Activated CD8-positive, alpha-beta memory T cell treated with anti-CD3 and anti-CD28 coated beads, Interleukin-2, amount 50 U/mL, for 1 hour (primary cell): Measurements from ENCODE around the gene LATS1.

Experiments used
- DNase-seq: peaks from one replicate; pipeline ENCODE4 v3.0.0-alpha.2; 2020; ENCODE audit errors: extremely low read depth

Gene LATS1

DNA sequence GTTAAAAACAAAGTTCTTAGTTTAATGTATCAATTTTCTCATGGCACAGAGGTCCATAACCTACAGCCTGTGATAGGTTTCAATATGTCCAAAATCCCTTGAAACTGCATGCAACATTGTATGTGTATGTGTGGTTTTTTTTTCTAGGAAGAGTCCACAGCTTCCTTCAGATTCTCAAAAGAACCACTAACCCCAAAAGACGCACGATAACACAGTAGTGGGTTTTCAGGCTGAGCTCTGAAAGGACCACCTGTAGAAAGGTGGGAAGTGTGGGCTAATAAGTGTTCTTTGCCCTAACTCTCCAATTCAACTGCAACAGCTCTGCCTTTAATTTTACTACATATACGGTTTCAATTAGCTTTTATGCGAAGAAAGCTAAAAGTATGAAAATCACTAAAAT, 57.9 kb downstream of the LATS1 start:
- DNase-seq: no peak

- no peak for DNase-seq
Observed at GRCh38 chr6:149657441-149657840, 60.5 kb downstream of the LATS1 start.

- no peak for DNase-seq
Observed at GRCh38 chr6:149651056-149651455, 66.8 kb downstream of the LATS1 start.

DNA sequence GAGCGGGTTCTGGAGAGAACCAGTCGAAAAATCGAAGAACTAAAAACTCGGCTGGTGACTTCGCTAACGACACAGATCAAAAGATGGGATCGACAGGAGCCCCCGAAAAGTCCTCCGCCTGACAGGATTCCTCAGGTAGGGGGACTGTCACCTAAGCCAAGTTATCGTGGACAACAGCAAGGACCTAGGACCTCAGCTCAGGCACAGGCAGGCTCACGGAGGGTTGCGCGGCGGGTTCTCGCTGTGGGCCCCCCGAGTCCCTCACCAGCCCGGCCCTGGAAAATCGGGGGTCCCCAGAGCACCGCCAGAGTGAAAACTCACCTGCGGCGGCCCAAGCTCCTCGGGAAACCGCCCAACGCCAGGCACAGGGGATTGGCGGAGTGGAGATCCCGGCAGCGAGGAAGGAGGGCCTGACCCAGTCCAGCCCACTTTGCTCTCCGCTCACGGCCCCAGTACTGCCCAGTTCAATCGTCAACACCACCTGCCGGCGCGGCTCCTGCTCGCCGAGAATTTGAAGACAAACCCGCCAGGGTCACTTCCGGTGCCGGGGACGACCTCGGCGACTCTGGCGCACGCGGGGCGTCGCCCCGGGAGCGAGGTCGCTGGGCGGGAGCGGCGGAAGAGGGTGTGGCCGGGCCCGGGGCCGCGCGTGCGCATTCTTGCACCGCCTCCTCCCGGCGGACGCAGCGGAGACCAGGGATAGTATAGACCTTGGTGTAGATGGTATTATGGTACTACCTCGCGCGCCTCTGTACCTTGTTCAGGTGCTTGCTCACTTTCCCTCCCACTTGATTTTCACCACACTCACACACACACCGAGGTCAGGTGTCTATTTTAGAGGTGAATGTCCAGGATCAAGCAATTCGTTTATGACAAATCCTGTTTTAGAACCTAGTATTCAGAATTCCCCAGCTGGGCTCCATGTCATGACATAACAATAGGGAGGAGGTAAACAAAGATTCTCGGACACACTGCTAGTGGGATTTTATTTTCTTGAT, 69.5 kb downstream of the LATS1 start, which contains the start of gene KATNA1:
TSS of gene KATNA1 (minus strand) at position 567 of the 998 bp plus-strand sequence. CDS start 10,167 bp downstream, outside the sequence.
- peak; percentile 49 for DNase-seq

- DNase-seq: no peak
Observed at GRCh38 chr6:149646599-149646998, 71.3 kb downstream of the LATS1 start.

DNA sequence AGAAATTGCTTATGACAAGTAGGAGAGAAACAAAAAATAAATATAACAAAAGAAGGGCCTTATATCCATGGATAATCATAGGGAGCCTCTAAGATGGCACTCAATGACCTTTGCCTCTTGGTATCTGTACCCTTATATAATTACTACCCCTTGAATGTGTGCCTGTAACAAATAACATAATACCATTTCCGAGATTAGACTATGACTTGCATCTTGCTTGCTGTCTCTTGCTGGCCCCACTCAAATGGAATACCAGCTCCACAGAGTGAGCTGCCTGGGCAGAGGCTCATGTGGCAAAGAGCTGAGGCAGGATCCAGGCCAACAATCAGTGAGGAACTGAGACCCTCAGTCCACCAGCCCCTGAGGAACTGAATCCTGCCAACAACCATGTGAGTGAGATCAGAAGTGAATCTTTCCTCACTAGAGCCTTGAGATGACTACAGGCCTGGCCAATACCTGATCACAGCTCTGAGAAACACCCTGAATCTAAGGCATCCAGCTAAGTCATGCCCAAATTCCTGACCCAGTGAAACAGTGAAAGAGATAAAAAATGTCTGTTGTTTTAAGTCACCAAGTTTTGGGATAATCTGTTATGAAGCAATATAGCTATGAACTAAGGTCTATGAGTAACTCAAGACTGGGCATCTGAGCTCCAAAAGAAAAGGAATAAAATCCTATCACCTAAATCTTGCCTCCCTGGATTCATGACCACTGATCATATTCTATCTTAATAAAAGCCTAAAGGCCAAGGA, 74.9 kb downstream of the LATS1 start:
- no peak for DNase-seq

DNA sequence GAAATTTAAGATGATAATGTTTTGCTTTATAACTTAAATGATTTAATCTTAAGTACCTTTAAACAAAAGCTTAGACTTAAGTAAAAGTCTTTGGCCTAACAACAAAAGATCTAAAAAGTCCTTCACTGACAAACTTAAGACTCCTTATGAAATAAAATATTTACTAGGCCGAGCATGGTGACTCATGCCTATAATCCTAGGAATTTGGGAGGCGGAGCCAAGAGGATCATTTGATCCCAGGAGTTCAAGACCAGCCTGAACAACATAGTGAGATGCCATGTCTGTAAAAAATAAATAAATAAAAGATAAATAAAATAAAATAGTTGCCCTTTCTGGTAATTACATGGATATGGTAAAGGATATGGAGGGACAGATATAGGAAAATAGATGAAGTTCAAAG, 81.8 kb downstream of the LATS1 start:
- no peak for DNase-seq

DNA sequence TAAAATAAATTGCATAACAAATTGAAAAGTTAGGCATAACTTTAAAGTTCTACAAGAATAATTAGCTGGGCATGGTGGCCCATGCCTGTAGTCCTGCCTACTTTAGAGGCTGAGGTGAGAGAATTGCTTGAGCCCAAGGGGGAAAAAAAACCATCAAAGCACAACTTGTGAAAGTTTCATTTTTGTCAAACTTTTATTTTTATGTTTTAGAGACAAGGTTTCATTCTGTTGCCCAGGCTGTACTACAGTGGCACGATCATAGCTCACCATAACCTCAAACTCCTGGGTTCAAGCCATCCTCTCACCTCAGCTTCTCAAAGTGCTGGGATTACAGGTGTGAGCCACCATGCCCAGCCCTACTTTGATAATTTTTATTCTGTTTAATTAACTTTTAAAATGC, 83.6 kb downstream of the LATS1 start:
- DNase-seq: no peak

GRCh38 chr6:149628875-149629510, 88.9 kb downstream of the LATS1 start:
- no peak for DNase-seq

GRCh38 chr6:149627672-149628071, 90.2 kb downstream of the LATS1 start:
- no peak for DNase-seq

- DNase-seq: no peak
Observed at GRCh38 chr6:149615805-149616204, 102.1 kb downstream of the LATS1 start.

GRCh38 chr6:149614337-149614736, 103.6 kb downstream of the LATS1 start:
- DNase-seq: no peak

- DNase-seq: no peak
Observed at GRCh38 chr6:149608381-149608982, 109.4 kb downstream of the LATS1 start.
